NCI-H146 treated with DMSO at 0.1 percent for 48 hours (cell line): Measurements from ENCODE around the gene PGAM2.

ENCODE experiments used
- DNase-seq: peaks from one replicate; lab custom pipeline; 2025; ENCODE audit not compliant: unreplicated experiment; lab: John Stamatoyannopoulos, UW

Gene PGAM2

DNA sequence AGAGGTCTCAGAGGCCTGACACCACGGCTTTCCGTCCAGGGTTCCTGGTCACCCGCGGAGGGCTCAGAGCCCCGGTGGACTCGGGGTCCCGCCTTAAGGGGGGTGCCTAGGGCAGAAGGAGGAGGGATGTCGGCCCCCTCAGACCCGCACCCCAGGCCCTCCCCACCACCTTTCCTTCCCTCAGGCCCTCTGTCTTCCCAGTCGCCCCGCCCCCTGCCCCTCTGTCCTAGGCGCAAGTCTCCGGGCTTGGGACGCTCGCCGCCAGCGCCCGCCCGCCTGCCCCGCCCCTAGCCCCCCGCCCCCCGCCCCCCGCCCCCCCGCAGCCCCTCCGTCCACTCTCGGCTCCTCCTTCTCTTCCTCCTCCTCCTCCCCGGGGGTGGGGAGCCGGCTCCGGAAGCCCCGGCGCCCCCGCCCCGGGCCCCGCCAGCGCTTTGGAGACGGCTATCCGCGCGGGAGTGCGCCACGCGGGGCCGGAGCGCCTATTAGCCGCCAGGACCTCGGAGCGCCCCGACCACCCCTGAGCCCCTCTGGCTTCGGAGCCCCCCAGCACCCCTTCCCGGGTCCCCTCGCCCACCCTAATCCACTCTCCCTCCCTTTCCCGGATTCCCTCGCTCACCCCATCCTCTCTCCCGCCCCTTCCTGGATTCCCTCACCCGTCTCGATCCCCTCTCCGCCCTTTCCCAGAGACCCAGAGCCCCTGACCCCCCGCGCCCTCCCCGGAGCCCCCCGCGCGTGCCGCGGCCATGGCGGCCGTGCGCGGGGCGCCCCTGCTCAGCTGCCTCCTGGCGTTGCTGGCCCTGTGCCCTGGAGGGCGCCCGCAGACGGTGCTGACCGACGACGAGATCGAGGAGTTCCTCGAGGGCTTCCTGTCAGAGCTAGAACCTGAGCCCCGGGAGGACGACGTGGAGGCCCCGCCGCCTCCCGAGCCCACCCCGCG lies 38.8 kb upstream of the PGAM2 start, which contains the start of gene AEBP1:
Gene AEBP1 (plus strand): TSS at position 423 of the 937 bp plus-strand sequence. CDS start 321 bp downstream, at position 744.
- no peak for DNase-seq

DNA sequence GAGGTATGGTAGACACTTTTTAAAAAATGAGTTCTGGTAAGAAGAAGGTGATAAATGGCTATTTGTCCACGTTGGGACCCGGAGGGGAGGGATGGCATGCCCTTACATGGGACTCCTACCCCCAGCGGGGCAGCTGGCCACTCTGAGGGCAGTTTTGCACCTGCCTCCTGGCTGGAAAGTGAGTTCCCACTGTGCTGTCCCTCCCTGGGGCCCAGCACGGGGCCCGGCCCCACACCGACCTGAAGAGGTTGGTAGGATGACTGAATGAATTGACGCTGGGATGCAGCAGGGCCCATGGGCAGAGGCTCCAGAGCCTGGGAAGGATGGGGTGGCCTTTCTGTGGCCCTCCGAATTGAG lies 38.2 kb upstream of the PGAM2 start:
- no peak for DNase-seq

DNA sequence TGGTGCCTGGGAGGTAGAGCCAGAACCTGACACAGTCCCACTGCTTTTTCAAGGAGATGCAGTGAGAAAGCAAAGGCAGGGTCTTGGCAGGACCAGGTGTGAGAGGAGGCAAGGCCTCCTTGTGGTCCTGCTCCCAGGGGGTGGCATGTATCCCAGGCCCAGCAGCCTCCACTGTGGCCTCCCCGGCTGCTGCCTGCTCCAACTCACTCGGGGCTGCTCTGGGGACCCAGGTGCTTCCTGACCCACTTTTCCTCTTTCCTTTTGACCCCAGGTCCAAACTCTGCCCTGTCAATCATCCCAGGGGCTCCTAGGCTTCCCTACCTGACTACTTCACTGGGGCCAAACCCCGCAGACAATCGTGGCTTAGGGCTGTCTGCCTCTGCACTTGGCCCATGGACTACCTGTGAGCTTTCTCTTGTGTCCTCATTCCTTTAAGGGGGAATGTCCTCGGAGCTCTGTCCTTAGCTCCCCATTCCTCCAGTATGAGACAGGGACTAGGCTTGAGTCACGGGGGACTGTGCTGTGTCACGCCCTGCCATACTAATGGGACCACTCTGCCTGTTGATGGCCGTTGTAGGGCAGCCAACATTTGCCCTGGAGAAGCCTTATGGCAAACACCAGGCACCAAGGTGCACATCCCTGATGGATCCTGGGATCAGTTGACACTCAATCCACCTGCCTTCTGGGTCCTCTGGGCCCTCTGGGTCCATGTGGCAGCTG lies 37.6 kb upstream of the PGAM2 start:
- DNase-seq = no peak

GRCh38 chr7:44101966-44102845 lies 36.8 kb upstream of the PGAM2 start:
- DNase-seq = no peak

DNA sequence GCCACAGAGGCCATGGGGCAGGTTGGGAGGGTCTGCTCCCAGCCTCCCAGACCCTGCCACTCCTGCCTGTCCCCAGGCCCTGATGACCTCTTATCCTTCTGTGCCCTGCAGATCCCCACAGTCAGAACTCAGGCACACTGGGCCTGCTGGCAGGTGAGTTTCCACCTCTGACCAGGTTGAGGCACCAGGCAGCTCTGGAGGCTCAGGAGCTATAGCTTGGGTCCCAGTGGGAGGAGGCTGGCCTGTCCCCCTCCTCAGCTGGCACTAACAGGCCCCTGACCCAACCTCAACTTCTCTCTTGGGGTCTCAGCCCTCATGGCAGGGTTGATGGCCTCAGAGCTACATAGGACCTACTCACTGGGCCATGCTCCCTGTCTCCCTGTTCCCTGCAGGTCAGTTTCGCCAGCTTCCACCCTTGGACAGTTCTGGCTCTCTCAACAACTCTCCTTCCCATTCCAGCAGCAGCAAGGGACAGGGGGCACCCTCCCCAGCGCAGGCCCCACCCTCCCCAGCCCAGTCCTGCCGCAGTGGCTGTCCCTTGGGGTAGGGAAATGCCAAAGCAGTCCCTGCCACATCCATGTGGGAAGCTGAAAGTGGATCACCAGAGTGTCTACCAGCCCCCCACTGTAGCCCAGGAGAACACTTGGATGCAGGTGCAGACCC lies 36.1 kb upstream of the PGAM2 start:
- DNase-seq = no peak

DNA sequence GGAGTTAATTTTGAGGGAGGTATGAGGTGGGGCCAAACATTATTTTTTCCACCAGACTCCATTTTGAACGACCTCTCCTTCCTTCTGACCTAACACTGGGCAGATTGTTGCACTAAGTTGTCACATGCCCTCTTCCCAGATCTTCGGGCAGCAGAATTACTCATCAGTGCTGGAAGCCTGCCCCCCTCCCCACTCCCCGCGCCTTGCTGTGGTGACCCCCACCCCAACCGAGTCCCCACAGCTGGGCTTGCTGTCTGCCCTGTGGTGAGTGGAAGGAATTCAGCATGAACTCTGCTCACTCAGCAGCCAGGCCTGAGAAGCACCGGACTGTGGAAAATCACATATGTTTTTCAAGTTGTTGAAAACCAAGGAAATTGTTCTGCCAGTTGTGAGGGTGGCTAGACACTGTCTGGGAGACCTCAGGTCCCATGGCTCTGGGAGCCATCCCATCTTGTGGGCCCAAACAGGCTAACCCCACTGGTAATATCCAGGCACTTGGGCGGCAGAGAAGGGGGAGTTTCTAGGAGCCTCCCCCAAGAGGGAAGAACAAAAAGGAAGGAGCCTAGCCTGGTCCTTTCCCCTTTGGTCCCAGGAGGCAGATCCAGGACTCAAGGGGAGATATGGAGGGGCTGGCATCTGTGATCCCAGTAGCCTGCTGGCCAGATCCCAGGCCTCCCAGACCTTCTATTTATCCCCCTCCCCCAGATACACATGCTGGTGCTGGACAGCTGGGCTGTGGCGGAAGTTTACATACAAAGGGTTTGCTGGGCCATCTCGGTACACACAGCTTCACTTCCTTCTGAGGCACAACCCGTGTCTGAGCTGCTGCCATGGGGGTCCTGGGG lies 35.3 kb upstream of the PGAM2 start:
- DNase-seq = no peak

DNA sequence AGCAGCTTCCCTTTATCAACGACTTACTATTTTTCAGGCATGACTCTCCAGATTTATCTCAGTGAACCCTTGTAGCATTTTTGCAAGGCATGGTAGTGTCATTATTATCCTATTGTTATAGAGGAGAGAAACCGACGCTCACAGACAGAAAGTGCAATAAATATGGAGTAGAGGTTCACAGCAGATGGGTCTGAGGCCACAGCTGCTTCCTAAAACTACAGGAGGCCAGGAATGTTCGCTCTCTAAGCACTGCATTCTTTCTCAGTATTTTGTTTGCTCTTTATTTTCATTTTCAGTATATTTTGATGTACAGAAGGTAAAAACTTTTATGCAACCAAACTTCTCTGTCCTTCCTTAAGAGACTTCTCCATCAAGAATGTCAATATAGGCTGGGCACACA lies 34.3 kb upstream of the PGAM2 start:
- no peak for DNase-seq

- no peak for DNase-seq
These were observed 33.0 kb upstream of the PGAM2 start for GRCh38 chr7:44098092-44099068.

GRCh38 chr7:44097064-44097932 lies 31.9 kb upstream of the PGAM2 start:
- DNase-seq = no peak

DNA sequence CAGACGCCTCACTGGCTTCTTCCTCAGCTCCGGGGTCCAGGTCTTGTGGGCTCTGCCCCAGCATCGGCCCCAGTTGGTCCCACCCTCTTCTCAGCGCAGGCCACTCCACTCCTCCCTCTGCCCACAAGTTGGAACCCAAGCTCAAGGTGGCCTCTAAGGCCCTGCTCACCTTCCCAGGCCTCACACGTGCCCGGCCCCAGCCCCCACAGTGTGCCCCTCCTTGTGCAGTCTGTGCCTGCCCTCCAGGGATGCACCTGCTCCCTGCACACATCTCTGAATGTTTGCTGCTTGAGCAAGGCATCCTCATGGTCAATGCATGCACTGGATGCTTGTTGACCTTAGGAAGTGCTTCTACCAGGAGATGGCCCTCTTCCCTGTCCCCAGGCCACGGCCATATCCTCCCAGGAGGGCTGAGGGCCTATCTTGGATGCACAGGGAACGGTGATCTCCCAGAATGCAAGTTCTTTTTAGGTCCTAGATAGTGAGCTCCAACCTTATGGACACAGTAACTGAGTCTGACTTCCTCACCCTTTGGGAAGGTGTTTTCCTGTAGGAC lies 31.0 kb upstream of the PGAM2 start:
- no peak for DNase-seq

DNA sequence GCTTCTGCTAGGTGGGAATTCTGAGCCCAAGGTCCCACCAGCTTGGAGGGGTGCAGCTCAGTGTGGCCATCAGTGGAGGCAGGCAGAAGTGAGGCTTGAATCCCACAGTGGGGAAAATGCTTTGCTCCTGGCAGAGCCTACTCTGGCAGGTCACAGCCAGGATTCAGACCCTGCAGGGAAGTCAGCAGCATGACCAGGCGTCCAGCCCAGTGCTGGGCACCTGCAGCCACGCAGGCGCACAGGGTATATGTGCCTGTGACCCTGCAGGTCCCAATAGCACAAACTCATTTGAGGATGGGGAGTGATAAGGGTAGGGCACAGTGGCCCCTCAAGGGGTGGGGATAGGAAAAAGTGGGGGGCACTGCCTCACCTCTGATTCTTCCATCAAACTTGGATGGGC lies 30.4 kb upstream of the PGAM2 start:
- no peak for DNase-seq

DNA sequence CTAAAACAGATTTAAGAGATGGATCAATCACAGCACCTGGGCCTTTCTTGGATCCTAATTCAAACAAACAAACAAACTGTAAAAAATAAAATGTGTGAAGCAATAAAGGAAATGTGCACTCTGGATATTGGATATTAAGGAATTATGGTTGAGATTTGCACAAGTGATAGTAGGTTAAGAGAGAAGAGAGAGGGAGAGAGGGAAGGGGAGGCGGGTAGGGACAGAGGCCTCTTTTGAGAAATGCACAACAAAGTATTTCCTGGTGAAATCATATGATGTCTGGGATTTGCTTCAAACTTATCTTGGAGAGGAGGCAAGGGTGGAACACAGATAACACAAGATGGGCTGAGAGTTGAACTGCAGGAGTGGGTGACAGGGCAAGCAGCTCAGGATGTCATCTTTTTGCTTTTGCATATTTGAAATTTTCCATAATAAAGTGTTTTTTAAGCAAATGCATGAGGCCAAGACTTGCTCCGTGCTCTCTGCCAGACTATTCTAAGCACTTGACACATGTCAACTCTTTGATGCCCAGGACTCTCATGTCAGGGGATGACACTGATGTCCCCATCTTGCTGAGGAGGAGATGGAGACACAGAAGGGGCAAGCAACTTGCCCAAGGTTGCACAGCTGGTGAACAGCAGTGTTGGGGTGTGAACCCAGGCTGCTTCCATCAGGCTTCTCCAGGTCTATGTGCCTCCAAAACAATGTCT lies 29.7 kb upstream of the PGAM2 start:
- DNase-seq = no peak

DNA sequence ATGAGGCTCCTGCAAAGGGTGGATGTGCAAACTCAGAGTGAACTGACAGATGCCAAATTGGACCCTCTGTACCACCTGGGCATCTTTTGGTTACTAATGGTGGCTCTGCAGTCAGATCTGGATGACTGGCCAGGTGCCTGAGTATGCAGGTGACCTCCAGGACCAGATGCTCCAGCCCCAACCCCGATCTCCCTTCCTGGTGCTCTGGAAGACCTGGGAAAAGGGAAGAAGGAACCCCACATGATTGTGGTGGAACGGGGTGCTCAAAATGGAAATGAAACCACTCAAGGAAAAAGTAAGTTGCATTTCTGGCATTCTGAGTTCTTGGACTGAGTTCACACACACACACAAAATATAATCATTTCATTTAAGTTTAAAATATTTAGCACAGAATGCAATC lies 29.0 kb upstream of the PGAM2 start:
- no peak for DNase-seq

DNA sequence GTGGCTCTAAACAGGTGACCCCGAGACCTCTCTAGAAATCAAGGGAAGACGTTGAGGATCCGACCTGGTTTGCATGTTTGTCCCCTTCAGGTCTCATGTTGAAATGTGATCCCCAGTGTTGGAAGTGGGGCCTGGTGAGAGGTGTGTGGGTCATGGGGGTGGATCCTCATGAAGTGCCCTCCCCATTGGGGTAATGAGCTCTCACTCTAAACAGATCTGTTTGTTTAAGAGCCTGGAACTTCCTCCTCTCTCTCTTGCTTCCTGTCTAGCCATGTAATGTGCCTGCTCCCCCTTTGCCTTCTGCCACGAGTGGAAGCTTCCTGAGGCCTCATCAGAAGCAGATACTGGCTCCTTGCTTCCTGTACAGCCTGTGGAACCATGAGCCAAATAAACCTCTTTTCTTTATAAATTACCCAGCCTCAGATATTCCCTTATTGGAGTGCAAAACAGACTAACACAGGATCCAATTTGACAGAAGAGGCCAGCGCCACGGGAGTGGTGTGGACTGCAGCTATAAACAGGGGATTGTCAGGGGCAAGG lies 27.8 kb upstream of the PGAM2 start:
- no peak for DNase-seq

DNA sequence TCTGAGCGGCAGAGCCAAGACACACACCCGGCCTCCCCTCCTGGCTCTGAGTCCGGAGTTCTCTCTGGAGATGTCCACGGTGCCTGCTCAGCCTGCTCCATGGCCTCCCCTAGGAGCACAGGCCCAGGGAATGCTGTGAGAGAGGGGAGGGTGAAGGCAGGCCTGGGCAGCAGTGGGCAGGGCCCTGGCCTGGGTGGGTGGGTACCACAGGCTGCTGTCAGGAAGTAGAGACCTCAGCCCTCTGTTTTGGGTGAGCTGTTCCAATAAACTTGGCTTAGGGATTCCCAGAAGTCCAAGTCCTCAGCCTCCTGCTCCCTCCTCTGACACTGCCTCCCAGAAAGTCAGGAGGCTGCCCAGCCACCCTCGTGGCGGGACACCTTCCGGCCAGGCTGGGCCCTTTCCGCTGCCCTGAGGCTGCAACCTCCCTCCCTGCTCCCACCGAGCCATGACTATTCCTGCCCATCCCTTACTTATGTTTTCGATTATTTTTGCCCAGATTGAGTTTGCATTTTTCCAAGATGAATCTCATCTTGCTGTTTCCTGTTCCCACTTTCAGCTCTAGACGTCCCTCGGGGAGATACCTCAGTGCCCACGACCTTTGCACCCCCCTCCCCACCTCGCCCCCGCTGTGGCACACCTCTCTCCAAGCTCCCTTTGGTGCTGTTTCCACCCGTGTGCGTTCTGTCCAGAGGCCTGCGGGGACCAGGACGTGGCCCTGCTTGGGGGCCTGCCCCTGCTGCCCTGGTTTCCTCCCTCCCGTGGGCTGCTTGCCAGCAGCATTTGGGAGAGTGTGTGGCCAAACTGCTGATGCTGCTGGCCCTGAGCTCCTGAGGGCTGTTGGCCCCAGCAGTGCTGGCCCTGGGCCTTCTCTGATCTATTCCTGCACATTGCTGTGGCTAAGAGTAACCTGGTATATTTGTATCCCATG lies 22.8 kb upstream of the PGAM2 start:
- DNase-seq = no peak
